HG02588 (cell line): ENCODE measurements around the gene HTRA3.

Experiments used
- ATAC-seq: cut with Tn5 transposase; IDR thresholded peaks from one replicate; pipeline ENCODE4 v1.9.1; 2021; ENCODE audit warnings: mild to moderate bottlenecking, moderate library complexity; ENCODE audit not compliant: unreplicated experiment

Gene HTRA3

GRCh38 chr4:8265171-8265929 is 4.2 kb upstream of the HTRA3 start:
- no peak for ATAC-seq

GRCh38 chr4:8266088-8266487 is 3.5 kb upstream of the HTRA3 start:
- ATAC-seq: no peak

GRCh38 chr4:8266508-8266907 is 3.0 kb upstream of the HTRA3 start:
- no peak for ATAC-seq

GRCh38 chr4:8267077-8267476 is 2.5 kb upstream of the HTRA3 start:
- ATAC-seq: no peak

- ATAC-seq: no peak
Measured at GRCh38 chr4:8268211-8268610, 1.3 kb upstream of the HTRA3 start.

- ATAC-seq: no peak
Measured at GRCh38 chr4:8268901-8269534, 536 bp upstream of the HTRA3 start.

- ATAC-seq: no peak
Measured at GRCh38 chr4:8270418-8270771, 841 bp downstream of the HTRA3 start.

- ATAC-seq: no peak
Measured at GRCh38 chr4:8270912-8271815, 1.6 kb downstream of the HTRA3 start.

GRCh38 chr4:8271821-8272220 is 2.3 kb downstream of the HTRA3 start:
- no peak for ATAC-seq

GRCh38 chr4:8272472-8273428 is 3.2 kb downstream of the HTRA3 start:
- no peak for ATAC-seq

- ATAC-seq: no peak
Measured at GRCh38 chr4:8273450-8273849, 3.9 kb downstream of the HTRA3 start.

- no peak for ATAC-seq
Measured at GRCh38 chr4:8274066-8274652, 4.6 kb downstream of the HTRA3 start.

- no peak for ATAC-seq
Measured at GRCh38 chr4:8274765-8275547, 5.4 kb downstream of the HTRA3 start.

GRCh38 chr4:8275548-8275910 is 6.0 kb downstream of the HTRA3 start:
- ATAC-seq: no peak

- no peak for ATAC-seq
Measured at GRCh38 chr4:8276358-8277240, 7.0 kb downstream of the HTRA3 start.

- no peak for ATAC-seq
Measured at GRCh38 chr4:8277356-8278008, 7.9 kb downstream of the HTRA3 start.

- no peak for ATAC-seq
Measured at GRCh38 chr4:8278009-8278395, 8.4 kb downstream of the HTRA3 start.
